Natural killer cell treated with Interleukin-12 subunit alpha and Interleukin-12 subunit beta and Interleukin-15 and Interleukin-18, amount 100 ng/mL, for 72 hours (primary cell): ENCODE results near the gene CEL. TPM values are rescaled to one million over a fixed set of nuclear protein-coding genes. Genes with fewer than 3 reads are reported as not detected.
A peak's percentile ranks its signal among the peaks of the same experiment; 100 is the strongest.
"Not testable (repeated sequence)": the region's sequence is repeated elsewhere in the genome, so short reads cannot be mapped to it uniquely, and the experiment has no call there.

Experiments used
- ATAC-seq, 2 donors: fragments of 150-1000 bp; cut with Tn5 transposase in 1 of 2; sonication (Bioruptor Pico), chemical (Tn5 transposase) in 1 of 2; 2 replicates each; pipeline ENCODE4 v1.10.0; 2021
- DNase-seq: peaks from one replicate; pipeline ENCODE4 v3.0.0; 2022; ENCODE audit warnings: low spot score
- H3K27ac Mint-ChIP-seq, 2 donors: 1 replicate in 1 of 2; 2 replicates in 1 of 2; pipeline ENCODE4 v1.8.0; 2022; ENCODE audit warnings: mixed read lengths in 2 of 2, mild to moderate bottlenecking in 1 of 2, moderate library complexity in 1 of 2
- H3K27me3 Mint-ChIP-seq, 2 donors: 1 replicate in 1 of 2; 2 replicates in 1 of 2; pipeline ENCODE4 v1.8.0; 2022; ENCODE audit warnings: mixed read lengths in 2 of 2
- H3K36me3 Mint-ChIP-seq: one replicate; pipeline ENCODE4 v1.8.0; 2022; ENCODE audit warnings: mixed read lengths
- H3K4me1 Mint-ChIP-seq, 2 donors: 1 replicate in 1 of 2; 2 replicates in 1 of 2; pipeline ENCODE4 v1.8.0; 2022; ENCODE audit warnings: low read depth in 2 of 2, mixed read lengths in 2 of 2, mild to moderate bottlenecking in 1 of 2
- H3K4me3 Mint-ChIP-seq: one replicate; pipeline ENCODE4 v1.8.0; 2022; ENCODE audit warnings: mixed read lengths
- H3K9me3 Mint-ChIP-seq: 2 replicates; pipeline ENCODE4 v1.8.0; 2022; ENCODE audit warnings: mixed read lengths
- total RNA-seq, 2 donors: library from RNA; stranded (reverse); gene quantifications; one replicate each; pipeline ENCODE4 v1.2.3, GENCODE V29; 2022

Gene CEL
- total RNA-seq, 2 donors from 2014 or later = 0.95 to 2.1 TPM

DNA sequence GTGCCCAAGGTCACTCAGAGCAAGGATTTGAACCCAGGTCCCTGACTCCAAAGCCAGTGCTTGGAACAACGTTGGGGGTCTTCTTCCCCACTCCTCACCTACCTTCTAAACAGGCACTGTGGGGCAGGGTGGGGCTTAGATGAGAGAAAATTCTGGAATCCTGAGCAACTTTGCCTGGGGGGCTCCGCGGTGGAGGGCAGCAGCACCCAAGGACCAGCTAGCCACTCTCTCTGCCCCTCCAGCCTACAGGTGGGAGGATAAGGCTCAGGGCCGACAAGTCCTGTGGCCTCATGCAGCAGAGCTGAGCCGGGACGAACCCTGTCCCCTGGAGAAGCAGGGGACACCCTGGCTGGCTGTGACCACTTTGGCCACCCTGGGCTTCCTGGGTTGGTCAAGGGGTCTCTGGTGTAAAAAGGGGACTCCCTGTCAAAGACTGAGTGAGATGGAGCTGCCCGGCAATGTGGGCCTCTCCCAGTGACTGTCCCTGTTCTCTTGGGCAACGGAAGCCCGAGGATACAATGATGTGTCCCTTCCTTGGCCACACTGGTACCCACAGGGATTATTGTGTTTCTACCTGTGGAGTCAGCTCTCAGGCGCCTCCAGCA, 26.5 kb downstream of the CEL start:
- Mint-ChIP-seq H3K27me3 (no peaks in the 10 kb centered on the region), H3K4me3 (no peak overlapping the region), H3K9me3 (no peaks in the 10 kb centered on the region), H3K27ac (no peak overlapping the region), H3K4me1 (no peaks in the 10 kb centered on the region), H3K36me3 (no peaks in the 10 kb centered on the region)
- DNase-seq (peak; percentile 44), ATAC-seq (no peak)

DNA sequence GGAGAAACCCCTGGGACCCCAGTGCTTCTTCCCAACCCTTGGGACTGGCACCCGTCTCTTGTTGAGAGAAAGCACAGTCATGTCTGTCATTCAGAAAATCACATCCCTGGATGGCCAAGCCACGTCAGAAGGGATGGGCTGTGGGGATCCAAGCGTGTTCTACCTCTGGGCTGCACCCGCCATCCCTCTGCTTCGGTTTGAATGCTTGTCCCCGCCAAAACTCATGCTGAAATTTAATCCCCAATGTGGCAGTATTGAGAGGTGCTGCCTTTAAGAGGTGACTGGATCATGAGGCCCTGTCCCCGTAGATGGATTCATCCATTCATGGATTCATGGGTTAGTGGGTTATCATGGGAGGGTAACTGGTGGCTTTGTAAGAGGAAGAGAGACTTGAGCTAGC, 27.0 kb downstream of the CEL start:
- no peaks in the 10 kb centered on the region for H3K36me3 Mint-ChIP-seq
- ATAC-seq (no peak), DNase-seq (no peak)
- H3K4me3 Mint-ChIP-seq = no peak overlapping the region
- H3K27me3 Mint-ChIP-seq = no peaks in the 10 kb centered on the region
- no peak overlapping the region for H3K27ac Mint-ChIP-seq
- H3K4me1 Mint-ChIP-seq = no peaks in the 10 kb centered on the region
- no peaks in the 10 kb centered on the region for H3K9me3 Mint-ChIP-seq

DNA sequence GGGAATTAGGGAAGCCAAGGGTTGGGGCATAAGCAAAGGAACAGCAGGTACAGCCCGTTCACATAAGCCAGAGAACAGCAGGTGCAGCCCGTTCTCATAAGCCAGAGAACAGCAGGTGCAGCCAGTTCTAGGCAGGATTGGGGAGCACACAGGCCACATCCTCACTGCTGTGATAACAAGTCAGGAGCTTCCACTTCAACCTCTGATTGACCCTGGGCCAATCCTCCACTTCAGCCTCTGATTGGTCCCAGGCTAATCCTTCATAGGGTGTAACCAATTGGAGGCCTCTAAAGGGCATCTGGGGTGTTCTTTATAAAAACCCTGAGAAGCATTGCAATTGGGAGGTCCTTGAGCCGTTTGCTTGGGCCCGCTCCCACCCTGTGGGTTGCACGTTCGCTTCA, 27.5 kb downstream of the CEL start:
- Mint-ChIP-seq H3K27ac (no peak overlapping the region), H3K9me3 (no peaks in the 10 kb centered on the region), H3K4me3 (no peak overlapping the region), H3K4me1 (no peaks in the 10 kb centered on the region), H3K36me3 (no peaks in the 10 kb centered on the region), H3K27me3 (no peaks in the 10 kb centered on the region)
- DNase-seq (peak; percentile 16), ATAC-seq (no peak)

DNA sequence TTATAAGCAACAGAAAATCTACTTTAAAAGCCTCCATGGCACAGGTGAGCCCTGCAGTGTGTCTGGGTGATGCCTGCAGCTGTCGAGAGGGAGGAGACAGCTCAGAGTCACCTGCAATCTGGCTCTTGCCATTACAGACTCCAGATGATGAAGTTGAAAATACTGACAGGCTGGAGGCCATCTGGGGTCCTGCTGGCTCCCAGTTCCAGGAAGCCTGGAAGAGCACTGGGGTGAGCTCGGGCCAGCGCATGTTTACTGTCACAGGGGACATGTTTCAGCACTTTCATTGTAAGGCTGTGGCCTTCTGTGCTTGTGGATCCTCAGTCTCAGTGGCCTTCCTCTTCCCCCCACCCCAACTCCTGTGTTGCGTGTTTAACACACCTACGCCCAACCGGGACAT, 28.4 kb downstream of the CEL start:
- Mint-ChIP-seq H3K36me3 (no peaks in the 10 kb centered on the region), H3K4me1 (no peaks in the 10 kb centered on the region), H3K27ac (no peak overlapping the region), H3K4me3 (no peak overlapping the region), H3K27me3 (no peaks in the 10 kb centered on the region), H3K9me3 (no peaks in the 10 kb centered on the region)
- no peak for ATAC-seq
- peak; percentile 32 for DNase-seq

DNA sequence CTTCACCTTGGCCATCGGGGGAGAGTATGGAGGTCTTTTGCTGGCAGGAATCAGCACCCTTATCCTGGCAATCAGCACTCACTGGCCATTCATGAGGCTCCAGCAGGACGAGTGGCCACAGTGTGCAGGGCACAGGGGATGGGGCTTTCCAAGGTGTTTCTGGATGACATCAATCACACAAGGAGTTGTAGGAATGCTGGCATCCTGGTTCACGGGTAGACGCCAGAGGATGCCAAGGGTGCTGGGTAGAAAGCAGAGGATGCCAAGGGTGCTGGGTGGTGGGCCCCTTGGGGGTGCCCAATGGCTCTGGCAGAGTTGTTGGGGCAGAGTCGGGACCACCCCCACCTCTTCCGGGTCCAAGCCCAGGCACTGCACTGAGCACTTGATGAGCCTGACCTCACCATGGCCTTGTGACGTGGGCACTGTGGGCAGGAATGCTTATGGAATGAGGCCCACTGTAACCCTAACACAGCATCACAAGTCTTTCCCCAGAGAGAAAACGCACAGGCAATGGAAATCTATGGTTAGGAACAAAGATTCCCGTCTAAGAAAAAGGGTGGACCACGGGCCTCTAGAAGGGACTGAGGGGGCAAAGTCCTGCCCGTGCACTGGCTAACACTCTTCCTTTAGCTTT, 29.1 kb downstream of the CEL start:
- Mint-ChIP-seq H3K4me1 (no peaks in the 10 kb centered on the region), H3K27me3 (no peaks in the 10 kb centered on the region), H3K27ac (no peak overlapping the region), H3K4me3 (no peak overlapping the region), H3K9me3 (peaks cover under 1% of the 10 kb centered on the region), H3K36me3 (peaks cover 1% of the 10 kb centered on the region)
- DNase-seq (peak; percentile 44), ATAC-seq (peak in 1 of 2 donors; percentile 43)

DNA sequence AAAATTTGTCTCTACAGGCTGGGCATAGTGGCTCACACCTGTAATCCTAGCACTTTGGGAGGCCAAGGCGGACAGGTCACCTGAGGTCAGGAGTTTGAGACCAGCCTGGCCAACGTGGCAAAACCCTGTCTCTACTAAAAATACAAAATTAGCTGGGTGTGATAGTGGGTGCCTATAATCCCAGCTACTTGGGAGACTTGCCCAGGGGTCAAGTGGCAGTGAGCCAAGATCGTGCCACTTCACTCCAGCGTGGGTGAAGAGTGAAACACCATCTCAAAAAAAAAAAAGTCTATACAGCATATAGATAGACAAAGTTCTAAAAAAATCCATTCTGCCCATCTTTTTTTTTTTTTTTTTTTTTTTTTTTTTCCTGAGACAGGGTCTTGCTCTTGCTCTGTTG, 32.6 kb downstream of the CEL start:
- H3K36me3 Mint-ChIP-seq = peaks cover 11% of the 10 kb centered on the region
- not testable (repeated sequence) for H3K9me3 Mint-ChIP-seq, H3K27ac Mint-ChIP-seq, H3K4me3 Mint-ChIP-seq, ATAC-seq, H3K27me3 Mint-ChIP-seq, H3K4me1 Mint-ChIP-seq
- peak; percentile 6 for DNase-seq

DNA sequence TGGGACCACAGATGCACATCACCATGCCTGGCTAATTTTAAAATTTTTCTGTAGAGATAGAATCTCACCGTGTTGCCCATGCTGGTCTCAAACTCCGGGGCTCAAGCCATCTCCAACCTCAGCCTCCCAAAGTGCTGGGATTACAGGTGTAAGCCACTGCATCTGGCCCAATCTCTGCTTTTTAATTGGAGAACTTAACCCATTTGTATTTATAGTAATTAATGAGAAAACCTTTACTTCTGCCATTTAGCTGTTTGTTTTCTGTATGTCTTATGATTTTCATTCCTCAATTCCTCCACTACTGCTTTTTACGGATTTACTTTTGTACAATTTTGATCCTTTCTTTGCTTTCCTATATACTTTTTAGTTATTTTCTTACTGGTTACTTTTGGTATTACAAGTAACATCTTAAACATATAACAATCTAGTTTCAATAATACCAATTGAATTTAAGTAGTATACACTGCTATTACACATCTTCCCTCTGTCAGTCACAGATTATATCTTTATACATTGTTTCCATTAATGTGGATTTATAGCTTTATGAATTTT, 33.1 kb downstream of the CEL start:
- DNase-seq (no peak), ATAC-seq (no peak)
- Mint-ChIP-seq H3K9me3 (peaks cover 7% of the 10 kb centered on the region), H3K4me1 (peaks cover 0 to 3% of the 10 kb centered on the region in 2 donors), H3K4me3 (no peak overlapping the region), H3K36me3 (peaks cover 11% of the 10 kb centered on the region), H3K27me3 (no peaks in the 10 kb centered on the region), H3K27ac (no peak overlapping the region)

DNA sequence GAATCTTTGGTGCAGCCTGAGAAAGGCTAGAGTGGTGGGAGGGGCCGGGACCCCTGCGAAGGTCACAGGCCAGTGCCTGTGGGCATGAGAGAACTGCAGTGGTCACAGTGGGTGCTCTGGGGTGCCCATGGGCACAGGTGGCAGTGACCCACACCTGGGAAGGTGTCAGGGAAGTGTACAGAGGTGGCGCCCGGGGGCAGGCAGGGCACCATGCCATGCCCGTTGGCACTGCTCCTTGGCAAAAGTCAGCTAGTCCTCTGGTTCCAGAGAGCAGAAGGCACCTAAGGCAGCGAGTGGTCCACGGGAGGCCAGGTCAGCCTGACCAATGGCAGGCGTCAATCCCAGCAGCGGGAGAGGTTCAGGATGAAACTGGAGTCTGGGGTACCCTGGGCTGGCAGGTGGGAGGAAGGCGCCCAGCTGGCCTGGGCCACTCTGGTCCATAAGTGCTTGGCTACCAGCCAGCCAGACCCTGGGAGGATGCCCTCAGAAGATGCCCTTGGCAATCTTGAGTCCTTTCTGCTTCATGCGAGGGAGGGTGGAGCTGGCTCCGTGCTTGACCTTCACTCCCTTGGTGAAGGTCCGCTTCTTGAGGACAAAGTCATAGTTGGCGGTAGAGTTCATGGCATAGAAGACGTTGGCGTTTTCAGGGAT, 36.4 kb downstream of the CEL start:
- Mint-ChIP-seq H3K27ac (no peak overlapping the region), H3K4me1 (peaks cover 0 to 6% of the 10 kb centered on the region in 2 donors), H3K9me3 (peaks cover 7% of the 10 kb centered on the region), H3K27me3 (no peaks in the 10 kb centered on the region), H3K4me3 (no peak overlapping the region), H3K36me3 (peaks cover 11% of the 10 kb centered on the region)
- DNase-seq (peak; percentile 54), ATAC-seq (no peak)

DNA sequence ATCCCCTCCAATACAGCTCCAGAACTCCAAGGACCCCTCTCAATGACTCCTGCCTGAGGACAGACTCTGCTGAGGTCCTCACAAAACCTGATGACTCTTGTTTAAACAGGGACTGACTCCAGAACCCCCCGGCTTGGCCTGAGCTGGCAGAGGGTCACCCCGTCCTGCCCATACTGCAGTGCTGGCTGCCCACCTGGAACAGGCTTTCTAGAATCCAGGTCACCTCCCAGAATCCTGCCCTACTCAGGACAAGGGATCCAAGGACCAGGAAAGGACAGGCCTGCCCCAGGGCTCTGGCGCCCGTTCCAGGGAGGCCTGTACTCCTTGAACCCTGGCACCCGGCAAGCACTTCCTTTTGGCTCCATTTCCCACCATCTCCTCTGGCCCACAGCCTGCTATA, 37.1 kb downstream of the CEL start:
- ATAC-seq (no peak), DNase-seq (peak; percentile 35)
- Mint-ChIP-seq H3K27me3 (no peaks in the 10 kb centered on the region), H3K4me3 (no peak overlapping the region), H3K36me3 (peaks cover 11% of the 10 kb centered on the region), H3K4me1 (peaks cover 0 to 6% of the 10 kb centered on the region in 2 donors), H3K27ac (no peak overlapping the region), H3K9me3 (peaks cover 7% of the 10 kb centered on the region)

DNA sequence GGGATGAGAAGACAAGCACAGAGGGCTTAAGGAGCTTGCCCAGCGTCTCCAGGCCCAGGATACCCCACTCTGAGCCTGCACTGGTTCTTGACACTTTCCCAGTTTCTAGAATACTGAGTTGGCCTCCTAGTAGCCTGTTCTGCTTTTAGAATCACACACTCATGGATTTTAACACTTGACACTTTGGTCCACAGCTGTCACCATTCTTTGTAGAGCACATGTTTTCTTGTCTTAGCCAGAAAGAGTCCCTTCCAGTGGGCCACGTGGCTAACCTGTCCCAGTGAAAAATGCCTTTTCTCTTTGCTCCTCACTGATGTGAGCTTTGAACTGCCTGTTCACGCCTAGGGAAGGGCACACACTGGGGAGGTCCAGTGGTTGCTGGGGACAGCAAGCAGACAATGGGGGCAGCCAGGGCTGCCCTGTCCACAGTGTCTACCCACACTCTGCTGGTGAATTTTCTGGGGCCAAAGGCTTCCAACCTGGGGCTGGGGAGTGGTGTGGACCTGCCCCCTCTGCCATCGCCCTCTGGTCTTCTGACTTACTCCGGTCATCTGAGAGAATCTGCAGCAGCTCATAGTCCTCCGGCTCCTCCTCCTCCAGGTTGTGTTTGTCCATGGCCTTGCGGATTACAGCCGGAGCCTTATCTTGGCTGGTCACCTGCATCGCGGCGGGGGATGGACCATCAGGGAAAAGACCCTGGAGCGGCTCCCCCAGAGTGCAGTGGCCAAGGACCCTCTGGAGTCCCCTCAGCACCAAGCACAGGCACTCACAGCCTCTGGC, 38.1 kb downstream of the CEL start:
- no peak for ATAC-seq
- Mint-ChIP-seq H3K27me3 (no peaks in the 10 kb centered on the region), H3K4me3 (no peak overlapping the region), H3K27ac (no peak overlapping the region), H3K9me3 (peaks cover 7% of the 10 kb centered on the region), H3K36me3 (peaks cover 11% of the 10 kb centered on the region), H3K4me1 (peaks cover 0 to 6% of the 10 kb centered on the region in 2 donors)
- DNase-seq = peak; percentile 54

DNA sequence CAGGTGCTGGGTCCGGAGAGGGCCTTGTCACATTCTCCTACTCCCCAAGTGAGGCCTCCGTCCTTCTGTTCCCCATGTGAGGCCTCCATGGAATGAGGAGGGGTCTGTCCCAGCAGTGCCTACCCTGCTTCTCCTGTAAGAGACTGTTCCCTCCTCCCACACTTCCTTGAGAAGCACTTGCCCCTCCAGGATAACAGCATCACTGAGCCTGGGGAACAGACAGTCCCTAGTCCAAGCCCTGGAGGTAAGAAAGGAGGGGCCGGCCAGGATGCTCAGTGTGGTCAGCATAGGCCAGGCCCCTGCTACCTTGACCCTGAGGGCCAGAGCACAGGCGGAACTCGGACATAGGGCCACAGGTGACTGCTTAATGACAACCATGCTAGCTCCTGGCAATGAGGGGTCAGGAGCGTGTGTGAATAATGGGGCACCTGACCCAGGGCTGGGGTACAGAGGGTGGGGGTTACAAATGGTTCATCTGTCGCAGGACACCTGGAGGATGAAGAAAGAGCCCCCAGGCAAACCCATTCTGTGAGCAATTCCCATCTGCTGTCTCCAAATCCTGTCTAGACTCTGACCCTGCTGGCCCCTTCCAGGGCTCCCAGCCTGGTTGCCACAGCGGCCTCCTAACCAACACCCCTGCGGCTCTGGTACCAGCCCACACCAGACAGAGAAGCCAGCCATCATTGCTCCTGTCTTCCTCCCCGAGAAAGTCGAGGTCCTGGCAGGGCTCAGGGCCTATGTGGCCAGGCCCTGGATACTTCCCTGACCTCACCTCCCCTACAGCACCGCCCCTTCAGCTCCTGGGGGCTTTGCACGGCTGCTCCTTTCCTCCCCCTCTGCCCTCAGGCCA, 39.0 kb downstream of the CEL start:
- Mint-ChIP-seq H3K4me3 (no peak overlapping the region), H3K36me3 (peaks cover 11% of the 10 kb centered on the region), H3K27me3 (no peaks in the 10 kb centered on the region), H3K4me1 (peaks cover 0 to 6% of the 10 kb centered on the region in 2 donors), H3K27ac (peak overlapping the region in 1 of 2 donors; percentile 43), H3K9me3 (peaks cover 7% of the 10 kb centered on the region)
- ATAC-seq (no peak), DNase-seq (peak; percentile 10)

DNA sequence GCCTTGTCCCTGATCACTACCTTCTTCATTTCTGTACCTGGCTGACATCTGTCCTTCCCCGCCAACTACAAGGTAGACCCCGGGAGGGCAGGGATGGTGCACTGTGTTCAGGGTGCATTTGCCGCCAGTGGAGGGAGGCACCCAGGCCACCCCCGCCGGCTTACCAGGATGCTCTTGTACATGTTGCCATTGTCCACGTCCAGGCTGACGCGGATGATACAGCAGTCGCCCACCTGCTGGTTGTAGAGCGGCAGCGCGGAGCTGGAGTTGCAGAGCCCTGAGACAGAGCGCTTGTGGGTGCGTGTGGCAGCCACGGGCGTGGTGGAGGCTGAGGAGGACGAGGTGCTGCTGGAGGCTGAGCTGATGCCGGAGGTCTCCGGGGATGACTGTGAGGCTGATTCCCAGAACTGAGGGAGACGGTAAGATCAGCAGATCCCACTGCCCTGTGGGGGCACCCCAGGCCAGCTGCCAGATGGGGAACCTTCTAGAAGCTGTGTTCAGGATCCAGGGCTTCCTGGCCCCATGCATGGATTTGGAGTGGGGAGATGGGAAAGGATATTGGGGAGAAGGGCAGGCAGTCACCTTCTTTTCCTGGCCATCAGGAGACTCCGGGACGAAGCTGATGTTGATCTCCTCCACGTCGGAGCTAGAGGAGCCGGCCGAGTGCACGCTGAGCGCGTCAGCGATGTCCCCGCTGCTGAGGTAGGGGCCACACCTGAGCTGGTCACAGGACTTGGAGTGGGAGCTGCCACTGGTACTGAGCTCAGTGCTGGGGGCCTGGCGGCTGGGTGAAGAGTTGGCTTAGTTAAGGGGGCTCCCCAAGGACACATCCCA, 39.8 kb downstream of the CEL start:
- DNase-seq = peak; percentile 54
- no peak for ATAC-seq
- H3K9me3 Mint-ChIP-seq = no peaks in the 10 kb centered on the region
- peak overlapping the region in 1 of 2 donors; percentile 43 for H3K27ac Mint-ChIP-seq
- peaks cover 0 to 6% of the 10 kb centered on the region in 2 donors for H3K4me1 Mint-ChIP-seq
- no peak overlapping the region for H3K4me3 Mint-ChIP-seq
- H3K27me3 Mint-ChIP-seq = no peaks in the 10 kb centered on the region
- H3K36me3 Mint-ChIP-seq = peaks cover 2% of the 10 kb centered on the region
